Liver (tissue), 9 donors: Measurements from ENCODE around the gene ITCH. TPM values are rescaled to one million over a fixed set of nuclear protein-coding genes. Genes with fewer than 3 reads are reported as not detected.
A peak's percentile ranks its signal among the peaks of the same experiment; 100 is the strongest.

Experiments
- DNase-seq: peaks from one replicate; pipeline ENCODE4 v3.0.0-alpha.2; 2017; ENCODE audit warnings: low spot score
- H3K27ac ChIP-seq, 2 donors: one replicate each; pipeline ENCODE4 v1.7.0; 2013; ENCODE audit warnings: inconsistent platforms in 2 of 2, low read length in 2 of 2, control low read depth in 1 of 2, low read depth in 1 of 2, mild to moderate bottlenecking in 1 of 2
- H3K27me3 ChIP-seq, 4 donors: one replicate each; pipeline versions ENCODE4 v1.6.1 to v1.7.0; 2013; ENCODE audit warnings: low read length in 3 of 4, inconsistent platforms in 1 of 4, mild to moderate bottlenecking in 1 of 4, moderate library complexity in 1 of 4; ENCODE audit not compliant: control insufficient read depth in 4 of 4, insufficient read depth in 4 of 4
- H3K36me3 ChIP-seq, 4 donors: one replicate each; pipeline versions ENCODE4 v1.6.1 to v1.7.0; 2013; ENCODE audit warnings: low read length in 3 of 4, mild to moderate bottlenecking in 3 of 4, low read depth in 1 of 4, moderate library complexity in 1 of 4; ENCODE audit not compliant: control insufficient read depth in 4 of 4, insufficient read depth in 3 of 4
- H3K4me1 ChIP-seq, 4 donors: one replicate each; pipeline versions ENCODE4 v1.6.1 to v1.7.0; 2013; ENCODE audit warnings: low read length in 3 of 4, mild to moderate bottlenecking in 3 of 4, moderate library complexity in 1 of 4; ENCODE audit not compliant: control insufficient read depth in 4 of 4, insufficient read depth in 4 of 4
- H3K4me3 ChIP-seq, 3 donors: one replicate each; pipeline versions ENCODE4 v1.6.1 to v1.7.0; 2013; ENCODE audit warnings: low read length in 3 of 3, control low read depth in 1 of 3, low read depth in 1 of 3, mild to moderate bottlenecking in 1 of 3
- H3K9ac ChIP-seq, 2 donors: one replicate each; pipeline ENCODE4 v1.7.0; 2013; ENCODE audit warnings: low read length in 2 of 2, mild to moderate bottlenecking in 2 of 2, moderate library complexity in 2 of 2, control low read depth in 1 of 2, low read depth in 1 of 2
- H3K9me3 ChIP-seq, 4 donors: one replicate each; pipeline versions ENCODE4 v1.6.1 to v1.7.0; 2013; ENCODE audit warnings: low read length in 3 of 4; ENCODE audit not compliant: control insufficient read depth in 4 of 4
- CTCF ChIP-seq: fragments of 150-350 bp; IDR thresholded peaks from 2 replicates; pipeline ENCODE4 v1.5.1; 2017; ENCODE audit warnings: improper control_type of control experiment, low read depth, low read length; ENCODE audit not compliant: missing input control
- FOXA1 ChIP-seq: IDR thresholded peaks from 2 replicates; pipeline ENCODE4 v1.6.1; 2016; ENCODE audit warnings: antibody characterized with exemption
- FOXA2 ChIP-seq: IDR thresholded peaks from 2 replicates; pipeline ENCODE4 v1.6.1; 2016; ENCODE audit warnings: antibody characterized with exemption
- JUND ChIP-seq, 2 donors: IDR thresholded peaks; 2 replicates each; pipeline ENCODE4 v1.6.1; 2016; ENCODE audit warnings: antibody characterized with exemption in 2 of 2
- MAX ChIP-seq: IDR thresholded peaks from 2 replicates; pipeline ENCODE4 v1.6.1; 2016; ENCODE audit warnings: antibody characterized with exemption
- NR2F2 ChIP-seq: IDR thresholded peaks from 2 replicates; pipeline ENCODE4 v1.6.1; 2016; ENCODE audit warnings: antibody characterized with exemption
- RAD21 ChIP-seq, 2 donors: IDR thresholded peaks; 2 replicates each; pipeline ENCODE4 v1.6.1; 2016; ENCODE audit warnings: antibody characterized with exemption in 2 of 2, mild to moderate bottlenecking in 2 of 2
- RXRA ChIP-seq, 2 donors: IDR thresholded peaks; 2 replicates each; pipeline ENCODE4 v1.6.1; 2017 to 2018; ENCODE audit warnings: antibody characterized with exemption in 2 of 2, mild to moderate bottlenecking in 1 of 2
- SP1 ChIP-seq: IDR thresholded peaks from 2 replicates; pipeline ENCODE4 v1.6.1; 2018; ENCODE audit warnings: antibody characterized with exemption, mild to moderate bottlenecking
- TAF1 ChIP-seq: conservative IDR thresholded peaks from 2 replicates; pipeline ENCODE4 v1.6.1; 2016; ENCODE audit warnings: antibody characterized with exemption, mild to moderate bottlenecking
- ZBTB33 ChIP-seq: IDR thresholded peaks from 2 replicates; pipeline ENCODE4 v1.6.1; 2016; ENCODE audit warnings: antibody characterized with exemption
- WGBS: extraction: QIAGEN DNeasy Blood & Tissue Kit; methylation state at CpG from one replicate; pipeline ENCODE4 v1.1.7; 2013; 5-methylcytosine and 5-hydroxymethylcytosine counted together
- polyA plus RNA-seq, 2 donors: library from polyadenylated mRNA; stranded (reverse) in 1 of 2; unstranded in 1 of 2; fragments of 200-250 nt in 1 of 2; fragments of >200 nt in 1 of 2; fragmentation: Nextera tagmentation in 1 of 2; extraction: Ambion mirVana in 1 of 2; gene quantifications; one replicate each; pipeline versions ENCODE4 v1.2.1 to v1.2.3, GENCODE V29; 2013 to 2015
- total RNA-seq, 2 donors: library from RNA; depleted of rRNA; stranded (reverse); fragments of >200 nt; gene quantifications; one replicate each; pipeline ENCODE4 v1.2.3, GENCODE V29; 2014
- TF ChIP-seq, protein P1 (sequence below): IDR thresholded peaks from 2 replicates; pipeline ENCODE4 v1.6.1; 2016; ENCODE audit warnings: antibody characterized with exemption, mild to moderate bottlenecking
- donor health status: healthy.
- donor health status: healthy.
- donor health status: healthy.
- donor health status: healthy.
- donor health status: healthy.

ITCH gene
- total and polyA plus RNA-seq, 4 donors: 14.3 to 85.3 (median 25.8) TPM

DNA sequence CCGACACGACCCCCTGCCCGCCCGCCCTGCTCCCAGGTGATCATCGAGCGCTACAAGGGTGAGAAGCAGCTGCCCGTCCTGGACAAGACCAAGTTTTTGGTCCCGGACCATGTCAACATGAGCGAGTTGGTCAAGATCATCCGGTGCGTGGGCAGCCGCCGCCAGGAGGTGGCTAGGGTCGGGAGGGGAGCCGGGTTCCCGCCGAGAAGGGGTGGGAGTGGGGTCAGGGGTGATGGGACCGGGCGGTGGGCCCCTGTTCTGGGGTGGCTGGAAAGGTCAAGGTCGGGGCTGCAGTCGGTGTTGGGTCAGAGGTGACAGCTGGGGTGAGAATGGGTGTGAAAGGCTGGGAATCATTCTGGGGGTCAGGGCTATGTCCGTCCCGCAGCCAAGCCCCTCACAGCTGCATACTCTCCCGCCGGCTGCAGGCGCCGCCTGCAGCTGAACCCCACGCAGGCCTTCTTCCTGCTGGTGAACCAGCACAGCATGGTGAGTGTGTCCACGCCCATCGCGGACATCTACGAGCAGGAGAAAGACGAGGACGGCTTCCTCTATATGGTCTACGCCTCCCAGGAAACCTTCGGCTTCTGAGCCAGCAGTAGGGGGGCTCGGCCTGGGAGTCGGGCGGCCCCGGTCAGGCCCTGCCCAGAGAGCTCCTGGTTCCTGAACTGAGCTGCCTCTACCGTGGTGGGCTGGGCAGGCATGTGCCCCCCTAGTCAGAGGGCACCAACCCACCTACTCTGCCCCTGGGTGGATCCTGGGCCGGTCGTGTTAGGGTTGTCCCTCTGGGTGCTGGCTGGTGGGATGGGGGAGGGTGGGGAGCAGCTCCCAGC, 196.5 kb downstream of the ITCH start:
- Histone ChIP-seq H3K36me3 (no peaks in the 10 kb centered on the region), H3K9me3 (no peaks in the 10 kb centered on the region), H3K4me3 (peak overlapping the region in 2 of 3 donors; percentile 4 to 76), H3K9ac (peak overlapping the region in 1 of 2 donors; percentile 20), H3K4me1 (peaks cover 7 to 12% (median 8%) of the 10 kb centered on the region in 4 donors), H3K27me3 (no peaks in the 10 kb centered on the region), H3K27ac (peak overlapping the region; percentile 50 to 81)
- WGBS: 48% methylated on average over 43 of the region's 43 CpGs
- DNase-seq: no peak
- TF ChIP-seq CTCF: no peak
- no peak for TF ChIP-seq RAD21 (IDR thresholded peaks at IDR 0.05)
- no peak for TF ChIP-seq FOXA2
- TF ChIP-seq NR2F2: peak; percentile 70
- no peak for TF ChIP-seq FOXA1
- TF ChIP-seq RXRA (IDR thresholded peaks at IDR 0.05): peak; percentile 6 to 33
- no peak for TF ChIP-seq ZBTB33
- no peak for TF ChIP-seq TAF1
- TF ChIP-seq SP1: no peak
- TF ChIP-seq, protein P1, sequence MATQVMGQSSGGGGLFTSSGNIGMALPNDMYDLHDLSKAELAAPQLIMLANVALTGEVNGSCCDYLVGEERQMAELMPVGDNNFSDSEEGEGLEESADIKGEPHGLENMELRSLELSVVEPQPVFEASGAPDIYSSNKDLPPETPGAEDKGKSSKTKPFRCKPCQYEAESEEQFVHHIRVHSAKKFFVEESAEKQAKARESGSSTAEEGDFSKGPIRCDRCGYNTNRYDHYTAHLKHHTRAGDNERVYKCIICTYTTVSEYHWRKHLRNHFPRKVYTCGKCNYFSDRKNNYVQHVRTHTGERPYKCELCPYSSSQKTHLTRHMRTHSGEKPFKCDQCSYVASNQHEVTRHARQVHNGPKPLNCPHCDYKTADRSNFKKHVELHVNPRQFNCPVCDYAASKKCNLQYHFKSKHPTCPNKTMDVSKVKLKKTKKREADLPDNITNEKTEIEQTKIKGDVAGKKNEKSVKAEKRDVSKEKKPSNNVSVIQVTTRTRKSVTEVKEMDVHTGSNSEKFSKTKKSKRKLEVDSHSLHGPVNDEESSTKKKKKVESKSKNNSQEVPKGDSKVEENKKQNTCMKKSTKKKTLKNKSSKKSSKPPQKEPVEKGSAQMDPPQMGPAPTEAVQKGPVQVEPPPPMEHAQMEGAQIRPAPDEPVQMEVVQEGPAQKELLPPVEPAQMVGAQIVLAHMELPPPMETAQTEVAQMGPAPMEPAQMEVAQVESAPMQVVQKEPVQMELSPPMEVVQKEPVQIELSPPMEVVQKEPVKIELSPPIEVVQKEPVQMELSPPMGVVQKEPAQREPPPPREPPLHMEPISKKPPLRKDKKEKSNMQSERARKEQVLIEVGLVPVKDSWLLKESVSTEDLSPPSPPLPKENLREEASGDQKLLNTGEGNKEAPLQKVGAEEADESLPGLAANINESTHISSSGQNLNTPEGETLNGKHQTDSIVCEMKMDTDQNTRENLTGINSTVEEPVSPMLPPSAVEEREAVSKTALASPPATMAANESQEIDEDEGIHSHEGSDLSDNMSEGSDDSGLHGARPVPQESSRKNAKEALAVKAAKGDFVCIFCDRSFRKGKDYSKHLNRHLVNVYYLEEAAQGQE: no peak
- TF ChIP-seq JUND (IDR thresholded peaks at IDR 0.05): no peak

GRCh38 chr20:34560141-34560523, 197.1 kb downstream of the ITCH start:
- 26% methylated on average over 12 of the region's 12 CpGs for WGBS
- H3K9ac ChIP-seq: no peak overlapping the region
- no peaks in the 10 kb centered on the region for H3K36me3 ChIP-seq
- H3K4me3 ChIP-seq: no peak overlapping the region
- H3K27me3 ChIP-seq: no peaks in the 10 kb centered on the region
- TF ChIP-seq RXRA (IDR thresholded peaks at IDR 0.05) (peak in 1 of 2 donors; percentile 13), MAX (no peak)
- H3K4me1 ChIP-seq: peaks cover 8 to 12% (median 12%) of the 10 kb centered on the region in 4 donors
- peak overlapping the region in 1 of 2 donors; percentile 81 for H3K27ac ChIP-seq
- DNase-seq: no peak
- no peaks in the 10 kb centered on the region for H3K9me3 ChIP-seq
